PC-9 (cell line): ENCODE data around the gene CACNA1I.

Experiments
- CTCF ChIP-seq: fragments of 200-600 bp; sonication (generic); conservative IDR thresholded peaks from 2 replicates; pipeline ENCODE4 v1.6.1; 2017; ENCODE audit warnings: mixed run types, antibody characterized with exemption, mild to moderate bottlenecking, moderate library complexity
- EZH2 ChIP-seq: fragments of 200-600 bp; sonication (generic); IDR thresholded peaks from 2 replicates; pipeline ENCODE4 v1.8.0; 2017; ENCODE audit warnings: antibody characterized with exemption, low read depth

- TF ChIP-seq CTCF, result no peak
- no peak for TF ChIP-seq EZH2
Measured at GRCh38 chr22:39547587-39547947, 23.0 kb upstream of the CACNA1I start.
